CD4-positive, alpha-beta T cell (primary cell): ENCODE results near the gene TCF7. TPM values are rescaled to one million over a fixed set of nuclear protein-coding genes. Genes with fewer than 3 reads are reported as not detected.

Experiments used
- ATAC-seq: fragments of 200-7000 bp; cut with Tn5 transposase; one replicate; pipeline ENCODE4 v1.10.0; 2022; ENCODE audit warnings: mild to moderate bottlenecking; ENCODE audit not compliant: poor library complexity
- CTCF ChIA-PET: fragments of 350-600 bp; sonication (Branson Sonifier 250); formaldehyde crosslinking; loops from one replicate; lab custom pipeline; 2021; ENCODE audit warnings: antibody characterized with exemption, inconsistent platforms; lab: Charles Lee
- POLR2A ChIA-PET: fragments of 350-600 bp; sonication (Branson Sonifier 250); formaldehyde crosslinking; loops from one replicate; lab custom pipeline; 2021; ENCODE audit warnings: antibody characterized with exemption, inconsistent platforms; lab: Charles Lee
- DNase-seq, 14 experiments: peaks; one replicate each; pipeline ENCODE4 v3.0.0-alpha.2; 2013 to 2020; ENCODE audit warnings: mixed read lengths in 2 of 14
- H3K27ac ChIP-seq, 2 donors: one replicate each; pipeline versions ENCODE4 v1.5.1 to v1.7.0; 2013; ENCODE audit warnings: low read length in 2 of 2, low read depth in 1 of 2, mild to moderate bottlenecking in 1 of 2
- H3K27me3 ChIP-seq, 2 experiments: 1 replicate in 1 of 2; 2 replicates in 1 of 2; pipeline versions ENCODE4 v1.6.1 to v1.7.0; 2013; ENCODE audit warnings: low read length in 2 of 2, control low read depth in 1 of 2, mild to moderate bottlenecking in 1 of 2, moderate library complexity in 1 of 2; ENCODE audit not compliant: insufficient read depth in 2 of 2, control insufficient read depth in 1 of 2
- H3K36me3 ChIP-seq: one replicate; pipeline ENCODE4 v1.6.1; 2013; ENCODE audit warnings: low read length, control low read depth; ENCODE audit not compliant: insufficient read depth
- H3K4me1 ChIP-seq: one replicate; pipeline ENCODE4 v1.6.1; 2013; ENCODE audit warnings: low read length, control low read depth; ENCODE audit not compliant: insufficient read depth
- H3K4me3 ChIP-seq: one replicate; pipeline ENCODE4 v1.5.1; 2013; ENCODE audit warnings: mild to moderate bottlenecking, low read length, moderate library complexity
- H3K9me3 ChIP-seq, 2 experiments: 1 replicate in 1 of 2; 2 replicates in 1 of 2; pipeline versions ENCODE4 v1.6.1 to v1.7.0; 2013; ENCODE audit warnings: low read length in 2 of 2, mild to moderate bottlenecking in 2 of 2, control low read depth in 1 of 2, moderate library complexity in 1 of 2; ENCODE audit not compliant: control insufficient read depth in 1 of 2, insufficient read depth in 1 of 2
- H3K27ac Mint-ChIP-seq: one replicate; pipeline ENCODE4 v1.8.0; 2020; ENCODE audit warnings: mixed read lengths
- H3K27me3 Mint-ChIP-seq: one replicate; pipeline ENCODE4 v1.8.0; 2021; ENCODE audit warnings: mixed read lengths
- H3K36me3 Mint-ChIP-seq: one replicate; pipeline ENCODE4 v1.8.0; 2021; ENCODE audit warnings: low read depth, mixed read lengths
- H3K4me1 Mint-ChIP-seq: one replicate; pipeline ENCODE4 v1.8.0; 2021; ENCODE audit warnings: low read depth, mixed read lengths
- H3K4me3 Mint-ChIP-seq: one replicate; pipeline ENCODE4 v1.8.0; 2020; ENCODE audit warnings: mild to moderate bottlenecking, mixed read lengths
- H3K9me3 Mint-ChIP-seq: one replicate; pipeline ENCODE4 v1.8.0; 2020; ENCODE audit warnings: mixed read lengths
- CTCF ChIP-seq: fragments of 200-600 bp; IDR thresholded peaks from one replicate; pipeline ENCODE4 v1.8.0; 2022; ENCODE audit warnings: antibody characterized with exemption, mild to moderate bottlenecking
- intact Hi-C, 2 experiments: fragments of 100-400 bp; cut with DNase I in 1 of 2; cut with micrococcal nuclease in 1 of 2; formaldehyde crosslinking; loops; one replicate each; pipeline versions ENCODE4 v1.15.1 to v1.9.0; 2023 to 2025; cut with DNase I, micrococcal nuclease
- total RNA-seq, 174 experiments: library from RNA in 2 of 174; stranded (reverse) in 2 of 174; gene quantifications; one replicate each; pipeline ENCODE4 v1.2.3 and lab custom pipeline; 2021 to 2026

The TCF7 gene
- total RNA-seq, 2 experiments from 2014 or later, result 480 to 493 TPM

- Histone ChIP-seq H3K27ac (no peak overlapping the region), H3K36me3 (no peaks in the 10 kb centered on the region), H3K27me3 (no peaks in the 10 kb centered on the region), H3K9me3 (no peaks in the 10 kb centered on the region), H3K4me1 (peaks cover 6% of the 10 kb centered on the region), H3K4me3 (no peak overlapping the region)
- H3K9me3 Mint-ChIP-seq, result no peaks in the 10 kb centered on the region
- POLR2A ChIA-PET, result interaction anchor here (0.7 to 2.1 kb wide), 2 partner anchors 84 to 105 kb away, joined by 3 to 7 read pairs; no protein-coding TSS in a partner anchor
- CTCF ChIA-PET, result interaction anchor here (0.9 to 4.5 kb wide), 3 partner anchors 10 to 108 kb away, joined by 3 to 18 read pairs (median 5); no protein-coding TSS in a partner anchor
- intact Hi-C loops, result loop anchor here (1.0 to 10.0 kb wide), 3 partner anchors 105 to 403 kb away; partner anchors contain the start of gene UBE2B (in 1 of the 2)
- peak; percentile 91 for TF ChIP-seq CTCF
- no peaks in the 10 kb centered on the region for H3K36me3 Mint-ChIP-seq
- H3K27me3 Mint-ChIP-seq, result no peaks in the 10 kb centered on the region
- no peaks in the 10 kb centered on the region for H3K4me1 Mint-ChIP-seq
- ATAC-seq, result peak; percentile 98
- DNase-seq, result peak; percentile 65 to 87 (median 71)
- H3K27ac Mint-ChIP-seq, result no peak overlapping the region
- H3K4me3 Mint-ChIP-seq, result no peak overlapping the region
Measured at GRCh38 chr5:134184155-134185135, 70.0 kb downstream of the TCF7 start.

GRCh38 chr5:134188092-134188491 lies 73.6 kb downstream of the TCF7 start:
- Mint-ChIP-seq H3K4me1 (no peaks in the 10 kb centered on the region), H3K27me3 (no peaks in the 10 kb centered on the region), H3K27ac (no peak overlapping the region), H3K9me3 (no peaks in the 10 kb centered on the region), H3K36me3 (no peaks in the 10 kb centered on the region), H3K4me3 (no peak overlapping the region)
- Histone ChIP-seq H3K4me3 (no peak overlapping the region), H3K27me3 (no peaks in the 10 kb centered on the region), H3K4me1 (peaks cover 6% of the 10 kb centered on the region), H3K27ac (no peak overlapping the region), H3K9me3 (no peaks in the 10 kb centered on the region), H3K36me3 (no peaks in the 10 kb centered on the region)
- intact Hi-C loops, result loop anchor here in 1 of 2 experiments (10.0 kb wide), 1 partner anchor 187 kb away; the partner anchor contains the start of gene UBE2B
- DNase-seq, result no peak
- no peak for TF ChIP-seq CTCF
- ChIA-PET POLR2A (interaction anchor here (0.7 to 2.1 kb wide), 2 partner anchors 11 to 12 kb away, joined by 3 to 7 read pairs; partner anchors contain the start of gene SKP1), CTCF (interaction anchor here (1.0 to 3.5 kb wide), 2 partner anchors 25 to 101 kb away, joined by 4 to 18 read pairs; no protein-coding TSS in a partner anchor)
- no peak for ATAC-seq

GRCh38 chr5:134189031-134189430 lies 74.5 kb downstream of the TCF7 start:
- Mint-ChIP-seq H3K27me3 (no peaks in the 10 kb centered on the region), H3K36me3 (no peaks in the 10 kb centered on the region), H3K4me1 (no peaks in the 10 kb centered on the region), H3K4me3 (no peak overlapping the region), H3K27ac (no peak overlapping the region), H3K9me3 (no peaks in the 10 kb centered on the region)
- H3K4me1 ChIP-seq, result peaks cover 5% of the 10 kb centered on the region
- no peak for TF ChIP-seq CTCF
- DNase-seq (no peak), ATAC-seq (no peak)
- H3K9me3 ChIP-seq, result no peaks in the 10 kb centered on the region
- intact Hi-C loops, result loop anchor here in 1 of 2 experiments (10.0 kb wide), 1 partner anchor 186 kb away; the partner anchor contains the start of gene UBE2B
- ChIA-PET POLR2A (interaction anchor here (0.7 to 2.1 kb wide), 4 partner anchors 12 to 36 kb away, joined by 3 to 7 read pairs (median 4); partner anchors contain the start of gene SKP1), CTCF (interaction anchor here (1.0 to 3.5 kb wide), 2 partner anchors 24 to 100 kb away, joined by 4 to 18 read pairs; no protein-coding TSS in a partner anchor)
- no peaks in the 10 kb centered on the region for H3K27me3 ChIP-seq
- no peaks in the 10 kb centered on the region for H3K36me3 ChIP-seq
- no peak overlapping the region for H3K4me3 ChIP-seq
- H3K27ac ChIP-seq, result no peak overlapping the region
